ENCODE measurements around the gene MARK1.

GRCh38 chr1:220556641-220557040 lies 28.7 kb downstream of the MARK1 start:
- TF ChIP-seq RCOR1 (IDR thresholded peaks at IDR 0.05; ENCODE audit: insufficient replicate concordance, low read length): no peak
- TF ChIP-seq MAFK (IDR thresholded peaks at IDR 0.05; ENCODE audit: low read depth, low read length): no peak
- TF ChIP-seq MXI1 (IDR thresholded peaks at IDR 0.05; ENCODE audit: borderline replicate concordance, low read depth, low read length): no peak
- TF ChIP-seq CTCF (conservative IDR thresholded peaks at IDR 0.05; ENCODE audit: low read depth, low read length): no peak
- TF ChIP-seq BHLHE40 (IDR thresholded peaks at IDR 0.05; ENCODE audit: low read depth, low read length): no peak
